A549 (cell line): ENCODE measurements around the gene ADGRD1.

Experiments
- CBX2 ChIP-seq: fragments of 200-600 bp; sonication (generic); IDR thresholded peaks from 2 replicates; pipeline ENCODE4 v1.6.1; 2016; ENCODE audit warnings: low read depth, mild to moderate bottlenecking, borderline replicate concordance
- CTCF ChIP-seq: fragments of >200 bp; sonication (Bioruptor Twin); formaldehyde crosslinking; IDR thresholded peaks from 3 replicates; pipeline ENCODE4 v1.5.1; 2016
- EP300 ChIP-seq, 2 experiments: fragments of >200 bp; sonication (Bioruptor Twin); formaldehyde crosslinking; IDR thresholded peaks; 2 replicates in 1 of 2; 3 replicates in 1 of 2; pipeline ENCODE4 v1.6.1; 2016 to 2017
- ESRRA ChIP-seq: fragments of 150-350 bp; IDR thresholded peaks from 2 replicates; pipeline ENCODE4 v1.6.1; 2014; ENCODE audit warnings: mild to moderate bottlenecking, low read length, borderline replicate concordance
- KDM5A ChIP-seq: fragments of 200-600 bp; sonication (generic); IDR thresholded peaks from 2 replicates; pipeline ENCODE4 v1.6.1; 2016; ENCODE audit warnings: antibody characterized with exemption, mild to moderate bottlenecking
- MAZ ChIP-seq: fragments of 150-350 bp; IDR thresholded peaks from 2 replicates; pipeline ENCODE4 v1.6.1; 2014; ENCODE audit warnings: antibody characterized with exemption, low read depth, low read length, borderline replicate concordance
- MYC ChIP-seq: IDR thresholded peaks from 2 replicates; pipeline ENCODE4 v1.6.1; 2012; ENCODE audit warnings: mild to moderate bottlenecking, inconsistent platforms, low read length, improper control_type of control experiment, borderline replicate concordance
- POLR2A ChIP-seq: IDR thresholded peaks from 2 replicates; pipeline ENCODE4 v1.6.1; 2012; ENCODE audit warnings: mild to moderate bottlenecking, low read length
- ZNF302 ChIP-seq: fragments of 250-450 bp; sonication (Bioruptor Pico); IDR thresholded peaks from 2 replicates; pipeline ENCODE4 v1.9.0; 2021; ENCODE audit warnings: inconsistent platforms, mild to moderate bottlenecking, moderate library complexity

GRCh38 chr12:131027876-131028586 lies 74.3 kb downstream of the ADGRD1 start:
- no peak for TF ChIP-seq CBX2
- no peak for TF ChIP-seq EP300 (IDR thresholded peaks at IDR 0.05)
- TF ChIP-seq POLR2A, result no peak
- no peak for TF ChIP-seq CTCF
- TF ChIP-seq MYC, result no peak
- TF ChIP-seq ZNF302 (CRISPR knock-in tag), result no peak
- no peak for TF ChIP-seq MAZ
- TF ChIP-seq ESRRA, result no peak
- no peak for TF ChIP-seq KDM5A
